ENCODE measurements around the gene CEP63.

GRCh38 chr3:134477938-134478337, 7.9 kb upstream of the CEP63 start:
- no peak for TF ChIP-seq CTCF (IDR thresholded peaks at IDR 0.05; ENCODE audit: low read depth, low read length)
- no peak for TF ChIP-seq POLR2A (IDR thresholded peaks at IDR 0.05; ENCODE audit: extremely low read depth, insufficient read length)

All from NB4 (cell line).